Ishikawa (cell line): Measurements from ENCODE around the gene PRDM16.

Experiments
- EP300 ChIP-seq: IDR thresholded peaks from 2 replicates; pipeline ENCODE4 v1.6.1; 2012; ENCODE audit warnings: borderline replicate concordance
- FOXM1 ChIP-seq: IDR thresholded peaks from 2 replicates; pipeline ENCODE4 v1.6.1; 2012; ENCODE audit warnings: low read depth, borderline replicate concordance
- RAD21 ChIP-seq: IDR thresholded peaks from 2 replicates; pipeline ENCODE4 v1.6.1; 2012; ENCODE audit warnings: low read depth
- REST ChIP-seq: IDR thresholded peaks from 2 replicates; pipeline ENCODE4 v1.6.1; 2012; ENCODE audit warnings: low read depth, mild to moderate bottlenecking
- TCF12 ChIP-seq: IDR thresholded peaks from 2 replicates; pipeline ENCODE4 v1.6.1; 2012; ENCODE audit warnings: low read depth
- ZBTB7A ChIP-seq: IDR thresholded peaks from 2 replicates; pipeline ENCODE4 v1.6.1; 2012; ENCODE audit warnings: low read depth

GRCh38 chr1:3397311-3397710 lies 328.3 kb downstream of the PRDM16 start:
- TF ChIP-seq EP300 (no peak), TCF12 (no peak), ZBTB7A (no peak), FOXM1 (no peak), REST (no peak), RAD21 (no peak)
